Hippocampal formation (tissue), 2 donors: Measurements from ENCODE around the gene SAP30BP.

ENCODE experiments used
- DNase-seq, 2 donors: peaks; one replicate each; lab custom pipeline; 2025; lab: John Stamatoyannopoulos, UW

The SAP30BP gene

GRCh38 chr17:75739174-75739573 lies 72.0 kb downstream of the SAP30BP start:
- DNase-seq: no peak

DNA sequence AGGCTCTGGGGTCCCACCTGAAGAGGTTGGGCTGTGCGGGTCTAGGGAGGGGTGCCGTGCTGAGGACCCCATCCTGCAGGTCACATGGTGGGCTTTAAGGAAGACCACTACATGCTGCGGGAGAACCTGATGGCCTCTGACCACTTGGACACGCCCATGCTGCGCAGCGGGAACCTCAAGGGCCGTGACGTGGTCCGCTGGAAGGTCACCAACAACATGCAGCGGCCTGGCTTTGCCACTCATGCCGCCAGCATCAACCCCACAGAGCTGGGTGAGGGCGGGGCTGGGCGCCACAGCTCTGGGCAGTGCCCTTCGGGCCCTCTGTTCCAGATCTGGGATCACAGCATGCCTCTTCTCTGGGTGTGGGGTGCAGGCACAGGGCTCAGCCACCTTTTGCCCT lies 72.7 kb downstream of the SAP30BP start:
- DNase-seq: no peak

DNA sequence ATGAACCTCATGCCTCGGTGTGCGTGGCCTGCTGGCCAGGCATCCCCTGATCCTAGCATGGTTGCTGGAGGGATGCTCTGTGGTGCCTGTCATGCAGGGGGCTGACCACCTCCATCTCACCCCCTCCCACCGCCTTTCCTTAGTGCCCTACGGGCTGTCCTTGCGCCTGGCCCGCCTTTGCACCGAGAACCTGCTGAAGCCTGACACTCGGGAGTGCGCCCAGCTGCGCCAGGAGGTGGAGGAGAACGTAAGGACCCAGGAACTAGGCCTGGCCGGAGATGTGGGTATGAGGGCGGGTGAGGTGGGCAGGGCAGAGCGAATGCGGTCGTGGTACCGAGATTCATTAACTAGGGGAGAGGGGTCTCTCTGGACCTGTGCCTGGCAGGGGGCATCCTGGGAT lies 73.1 kb downstream of the SAP30BP start:
- no peak for DNase-seq

- no peak for DNase-seq
Measured at GRCh38 chr17:75740631-75741077, 73.5 kb downstream of the SAP30BP start.

DNA sequence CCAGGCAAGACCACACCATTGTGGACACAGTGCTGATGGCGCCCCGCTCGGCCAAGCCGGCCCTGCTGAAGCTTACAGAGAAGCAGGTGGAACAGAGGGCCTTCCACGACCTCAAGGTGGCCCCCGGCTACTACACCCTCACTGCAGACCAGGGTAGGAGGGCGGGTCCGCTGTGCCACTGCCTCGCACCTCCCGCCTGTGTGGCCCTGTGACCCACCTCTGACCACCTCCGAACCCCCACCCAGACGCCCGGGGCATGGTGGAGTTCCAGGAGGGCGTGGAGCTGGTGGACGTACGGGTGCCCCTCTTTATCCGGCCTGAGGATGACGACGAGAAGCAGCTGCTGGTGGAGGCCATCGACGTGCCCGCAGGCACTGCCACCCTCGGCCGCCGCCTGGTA lies 75.2 kb downstream of the SAP30BP start:
- DNase-seq: no peak

DNA sequence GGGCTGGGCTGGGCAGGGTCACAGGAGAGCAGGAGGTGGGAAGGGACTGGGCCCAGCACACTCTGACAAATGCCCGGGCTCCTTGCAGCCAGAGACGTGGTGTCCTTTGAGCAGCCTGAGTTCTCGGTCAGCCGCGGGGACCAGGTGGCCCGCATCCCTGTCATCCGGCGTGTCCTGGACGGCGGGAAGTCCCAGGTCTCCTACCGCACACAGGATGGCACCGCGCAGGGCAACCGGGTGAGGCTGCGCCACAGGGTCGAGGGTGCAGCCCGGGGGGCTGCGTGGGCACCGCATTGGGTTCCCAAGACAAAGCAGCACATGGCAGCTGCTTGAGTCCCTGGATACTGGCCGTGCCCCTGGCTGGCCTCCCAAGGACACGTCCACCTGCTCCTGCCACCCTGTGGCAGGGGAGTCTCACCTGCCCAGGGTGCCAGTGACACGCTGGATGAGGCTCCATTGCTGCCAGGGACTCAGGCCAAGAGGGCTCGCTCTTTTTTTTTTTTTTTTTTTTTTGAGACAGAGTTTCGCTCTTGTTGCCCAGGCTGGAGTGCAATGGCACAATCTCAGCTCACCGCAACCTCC lies 76.6 kb downstream of the SAP30BP start:
- no peak for DNase-seq

DNA sequence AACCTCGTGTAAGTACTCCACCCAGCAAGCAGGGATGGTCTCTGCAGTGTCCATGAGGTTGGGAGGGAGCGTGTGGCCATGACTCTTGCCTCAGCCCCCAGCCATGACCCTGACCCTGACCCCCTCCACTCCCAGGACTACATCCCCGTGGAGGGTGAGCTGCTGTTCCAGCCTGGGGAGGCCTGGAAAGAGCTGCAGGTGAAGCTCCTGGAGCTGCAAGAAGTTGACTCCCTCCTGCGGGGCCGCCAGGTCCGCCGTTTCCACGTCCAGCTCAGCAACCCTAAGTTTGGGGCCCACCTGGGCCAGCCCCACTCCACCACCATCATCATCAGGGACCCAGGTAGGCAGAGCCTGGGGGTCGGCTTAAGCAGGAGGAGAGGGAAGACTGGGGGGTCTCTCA lies 81.6 kb downstream of the SAP30BP start:
- no peak for DNase-seq

DNA sequence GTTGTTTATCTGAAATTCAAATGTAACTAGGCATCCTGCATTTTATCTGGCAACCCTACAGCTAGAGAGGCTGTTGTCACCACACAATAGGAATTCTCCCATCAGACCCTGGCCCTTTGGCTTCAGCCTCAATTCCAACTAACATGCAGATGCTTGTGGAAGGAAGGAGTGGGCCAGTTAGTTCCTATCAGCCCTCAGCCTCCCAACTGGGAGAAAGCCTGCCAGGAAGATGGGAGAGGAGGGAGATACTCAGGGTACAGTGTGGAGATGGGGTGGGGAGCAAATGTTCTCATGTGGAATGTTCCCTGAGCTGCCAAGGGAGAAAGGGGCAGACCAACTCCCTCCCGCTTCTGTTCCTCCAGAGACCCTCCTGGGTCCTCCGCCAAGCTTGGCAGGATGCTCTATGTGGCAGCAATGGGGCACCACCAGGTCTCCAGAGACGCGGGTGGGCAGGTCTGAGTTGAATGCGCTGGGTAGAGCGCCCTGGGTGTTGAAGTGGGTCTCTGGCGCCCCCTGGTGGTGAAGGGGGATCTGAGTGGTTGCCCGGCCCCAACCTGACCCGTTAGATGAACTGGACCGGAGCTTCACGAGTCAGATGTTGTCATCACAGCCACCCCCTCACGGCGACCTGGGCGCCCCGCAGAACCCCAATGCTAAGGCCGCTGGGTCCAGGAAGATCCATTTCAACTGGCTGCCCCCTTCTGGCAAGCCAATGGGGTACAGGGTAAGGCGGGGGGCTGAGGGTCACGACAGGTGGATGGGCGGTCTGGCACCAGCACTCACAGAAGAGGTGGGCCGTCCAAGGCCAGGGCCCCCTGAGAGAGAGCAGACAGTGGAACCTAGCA lies 82.6 kb downstream of the SAP30BP start:
- peak; percentile 60 to 77 for DNase-seq

DNA sequence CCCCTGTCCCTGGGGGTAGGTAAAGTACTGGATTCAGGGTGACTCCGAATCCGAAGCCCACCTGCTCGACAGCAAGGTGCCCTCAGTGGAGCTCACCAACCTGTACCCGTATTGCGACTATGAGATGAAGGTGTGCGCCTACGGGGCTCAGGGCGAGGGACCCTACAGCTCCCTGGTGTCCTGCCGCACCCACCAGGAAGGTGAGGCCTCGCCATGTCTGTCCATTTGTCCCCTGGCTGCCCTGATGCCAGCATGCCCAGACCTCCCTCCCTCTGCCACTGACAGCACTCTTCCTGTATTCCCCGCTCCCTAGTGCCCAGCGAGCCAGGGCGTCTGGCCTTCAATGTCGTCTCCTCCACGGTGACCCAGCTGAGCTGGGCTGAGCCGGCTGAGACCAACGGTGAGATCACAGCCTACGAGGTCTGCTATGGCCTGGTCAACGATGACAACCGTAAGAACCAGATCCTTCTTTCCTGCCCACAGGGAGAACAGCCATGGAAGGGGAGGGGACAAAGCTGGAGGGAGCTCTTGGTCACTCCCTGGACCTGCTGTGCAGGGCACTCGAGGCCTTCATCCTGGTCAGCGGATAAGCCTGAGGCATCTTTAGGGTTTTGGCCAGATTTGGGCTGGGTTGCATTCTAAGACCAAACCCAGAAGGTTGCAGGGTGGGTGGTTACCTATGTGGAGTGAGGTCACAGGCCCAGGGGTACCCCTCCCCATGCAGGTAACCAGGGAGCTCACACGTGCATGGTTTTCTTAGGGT lies 83.7 kb downstream of the SAP30BP start:
- DNase-seq: no peak

- DNase-seq: no peak
Measured at GRCh38 chr17:75751676-75752404, 84.7 kb downstream of the SAP30BP start.

DNA sequence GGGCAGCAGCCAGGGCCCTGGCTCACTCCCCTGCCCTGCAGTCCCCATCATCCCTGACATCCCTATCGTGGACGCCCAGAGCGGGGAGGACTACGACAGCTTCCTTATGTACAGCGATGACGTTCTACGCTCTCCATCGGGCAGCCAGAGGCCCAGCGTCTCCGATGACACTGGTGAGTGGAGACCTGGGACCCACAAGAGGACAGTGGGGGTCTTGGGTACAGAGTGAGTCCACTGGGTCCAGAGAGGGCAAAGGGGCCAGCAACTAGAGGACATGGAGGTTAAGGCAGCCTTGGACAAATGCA lies 85.2 kb downstream of the SAP30BP start:
- DNase-seq: no peak

DNA sequence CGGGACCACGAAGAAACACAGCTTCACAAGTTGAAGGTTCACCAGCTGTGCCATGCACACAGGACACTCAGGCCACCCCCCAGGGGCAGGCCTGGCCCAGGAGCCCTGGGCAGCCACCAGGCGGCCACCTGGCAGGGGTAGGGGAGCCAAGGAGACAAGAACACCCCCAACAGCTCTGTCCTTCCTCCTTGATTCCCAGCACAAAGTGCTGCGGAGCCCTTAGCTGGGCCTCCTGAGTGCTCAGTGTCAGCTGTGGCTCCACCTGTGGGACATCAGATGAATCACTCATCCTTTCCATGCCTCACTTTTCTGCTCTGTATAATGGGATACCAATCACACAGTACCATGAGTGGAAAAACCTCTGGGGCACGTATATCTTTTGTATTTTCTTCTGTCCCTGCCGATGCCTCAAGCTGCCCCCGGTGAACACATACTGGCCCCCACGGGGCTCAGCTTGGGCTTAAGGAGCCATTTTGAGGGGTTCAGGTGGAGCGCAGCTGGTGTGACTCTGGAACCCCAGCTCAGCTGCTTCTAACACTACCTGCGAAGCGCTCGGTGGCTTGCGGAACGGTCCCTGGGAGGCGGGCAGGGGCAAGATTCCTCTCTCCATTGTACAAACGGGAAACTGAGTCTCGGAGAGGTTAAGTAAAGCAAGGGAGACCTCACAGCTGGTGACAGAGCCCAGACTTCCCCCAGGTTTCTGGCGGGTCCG lies 85.8 kb downstream of the SAP30BP start:
- DNase-seq: no peak

- DNase-seq: peak; percentile 36 to 72
Measured at GRCh38 chr17:75753514-75754377, 86.6 kb downstream of the SAP30BP start.

GRCh38 chr17:75754378-75755204 lies 87.5 kb downstream of the SAP30BP start:
- no peak for DNase-seq

GRCh38 chr17:75755205-75755901 lies 88.2 kb downstream of the SAP30BP start:
- DNase-seq: no peak

DNA sequence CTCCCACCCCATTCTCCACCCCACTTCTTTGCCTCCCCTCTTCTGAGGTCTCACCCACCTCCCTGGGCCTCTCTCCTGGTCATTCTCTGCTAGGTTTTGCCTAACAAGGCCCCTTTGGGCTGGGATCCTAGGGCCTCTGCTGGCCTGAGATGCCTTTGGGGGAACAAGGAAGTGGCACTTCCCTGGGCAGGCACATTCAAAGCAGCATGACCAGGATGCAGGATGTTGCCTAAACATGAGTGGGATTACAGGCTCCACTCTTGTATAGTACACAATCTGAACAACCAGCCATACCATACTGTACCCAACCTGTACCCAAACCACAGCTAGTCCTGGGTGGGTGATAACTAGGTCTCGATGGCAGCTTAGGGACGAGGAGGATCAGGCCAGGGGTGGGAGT lies 88.9 kb downstream of the SAP30BP start:
- no peak for DNase-seq

GRCh38 chr17:75756451-75757085 lies 89.4 kb downstream of the SAP30BP start:
- no peak for DNase-seq

DNA sequence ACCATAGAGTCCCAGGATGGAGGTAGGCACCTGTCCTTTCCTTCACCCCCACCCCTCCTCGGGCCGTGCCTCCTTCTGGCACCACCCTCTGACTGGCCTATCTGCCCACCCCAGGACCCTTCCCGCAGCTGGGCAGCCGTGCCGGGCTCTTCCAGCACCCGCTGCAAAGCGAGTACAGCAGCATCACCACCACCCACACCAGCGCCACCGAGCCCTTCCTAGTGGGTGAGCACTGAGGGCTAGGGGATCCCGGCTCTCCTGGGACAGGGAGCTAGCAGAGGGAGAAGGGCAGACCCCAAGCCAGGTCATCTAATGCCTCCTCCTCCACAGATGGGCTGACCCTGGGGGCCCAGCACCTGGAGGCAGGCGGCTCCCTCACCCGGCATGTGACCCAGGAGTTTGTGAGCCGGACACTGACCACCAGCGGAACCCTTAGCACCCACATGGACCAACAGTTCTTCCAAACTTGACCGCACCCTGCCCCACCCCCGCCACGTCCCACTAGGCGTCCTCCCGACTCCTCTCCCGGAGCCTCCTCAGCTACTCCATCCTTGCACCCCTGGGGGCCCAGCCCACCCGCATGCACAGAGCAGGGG lies 90.0 kb downstream of the SAP30BP start:
- no peak for DNase-seq
